Measurements from ENCODE around the gene PFDN6. TPM values are rescaled to one million over a fixed set of nuclear protein-coding genes. Genes with fewer than 3 reads are reported as not detected.

Gene PFDN6
- total RNA-seq, 1 experiment from 2014 or later, result 101 TPM

GRCh38 chr6:33318426-33319073 lies 29.1 kb downstream of the PFDN6 start:
- ChIA-PET CTCF (interaction anchor here (0.6 to 0.9 kb wide), 3 partner anchors 58 to 383 kb away, joined by 3 to 5 read pairs (median 4); no protein-coding TSS in a partner anchor), POLR2A (interaction anchor here (0.6 kb wide), 1 partner anchor 10 kb away, joined by 3 read pairs; no protein-coding TSS in a partner anchor)
- BruUV-seq (replicated peaks), result no TSS peak
- H3K36me3 ChIP-seq (ENCODE audit: control insufficient read depth, insufficient read depth, low read length), result peaks cover 18% of the 10 kb centered on the region
- H3K4me3 ChIP-seq (ENCODE audit: low read depth in 2 of 2, low read length in 2 of 2), result peak overlapping the region; percentile 60 to 67
- H3K27me3 ChIP-seq (ENCODE audit: control insufficient read depth, insufficient read depth, low read length), result no peaks in the 10 kb centered on the region
- intact Hi-C loops (cut with micrococcal nuclease; ENCODE audit: unreplicated experiment) (no loop called here), in situ Hi-C loops (cut with HindIII; ENCODE audit: low pct_unique_long_range_greater_than_20kb, low sequenced_read_pairs) (no loop called here)
- no peak for TF ChIP-seq TCF7L2 (IDR thresholded peaks at IDR 0.05; ENCODE audit: low read depth, low read length)
- no peak for TF ChIP-seq POLR2AphosphoS5 (IDR thresholded peaks at IDR 0.05; ENCODE audit: low read depth, low read length)
- no peak for TF ChIP-seq SIN3A (IDR thresholded peaks at IDR 0.05; ENCODE audit: borderline replicate concordance, insufficient read depth, low read depth, low read length)
- no peak for TF ChIP-seq REST (IDR thresholded peaks at IDR 0.05; ENCODE audit: insufficient read depth in 1 of 2, low read depth in 2 of 2, low read length in 1 of 2)
- no peak for TF ChIP-seq CTCF (IDR thresholded peaks at IDR 0.05)
- H3K9me3 ChIP-seq (ENCODE audit: control insufficient read depth, insufficient read depth, low read depth, low read length), result no peaks in the 10 kb centered on the region
- ATAC-seq (no peak), DNase-seq (ENCODE audit: low read depth, low spot score) (no peak)
- peaks cover 55% of the 10 kb centered on the region for H3K4me1 ChIP-seq (ENCODE audit: control insufficient read depth, insufficient read depth, low read length)
- peak overlapping the region; percentile 89 for H3K27ac ChIP-seq (ENCODE audit: low read length)

- ChIA-PET CTCF (no interaction called here), POLR2A (no interaction called here)
- in situ Hi-C loops (cut with HindIII; ENCODE audit: low pct_unique_long_range_greater_than_20kb, low sequenced_read_pairs) (no loop called here), intact Hi-C loops (cut with micrococcal nuclease; ENCODE audit: unreplicated experiment) (no loop called here)
- no peaks in the 10 kb centered on the region for H3K27me3 ChIP-seq (ENCODE audit: control insufficient read depth, insufficient read depth, low read length)
- peak overlapping the region; percentile 89 for H3K27ac ChIP-seq (ENCODE audit: low read length)
- TF ChIP-seq REST (IDR thresholded peaks at IDR 0.05; ENCODE audit: insufficient read depth in 1 of 2, low read depth in 2 of 2, low read length in 1 of 2) (no peak), CTCF (IDR thresholded peaks at IDR 0.05) (no peak), POLR2AphosphoS5 (IDR thresholded peaks at IDR 0.05; ENCODE audit: low read depth, low read length) (no peak), SIN3A (IDR thresholded peaks at IDR 0.05; ENCODE audit: borderline replicate concordance, insufficient read depth, low read depth, low read length) (no peak), TCF7L2 (IDR thresholded peaks at IDR 0.05; ENCODE audit: low read depth, low read length) (no peak)
- peaks cover 59% of the 10 kb centered on the region for H3K4me1 ChIP-seq (ENCODE audit: control insufficient read depth, insufficient read depth, low read length)
- DNase-seq (ENCODE audit: low read depth, low spot score) (no peak), ATAC-seq (no peak)
- H3K4me3 ChIP-seq (ENCODE audit: low read depth in 2 of 2, low read length in 2 of 2), result peak overlapping the region; percentile 65 to 81
- H3K9me3 ChIP-seq (ENCODE audit: control insufficient read depth, insufficient read depth, low read depth, low read length), result no peaks in the 10 kb centered on the region
- H3K36me3 ChIP-seq (ENCODE audit: control insufficient read depth, insufficient read depth, low read length), result peaks cover 18% of the 10 kb centered on the region
- BruUV-seq (replicated peaks), result no TSS peak
Measured at GRCh38 chr6:33319939-33320314, 30.5 kb downstream of the PFDN6 start.

Data from Panc1 (cell line).